Measurements from ENCODE around the gene ELK4. TPM values are rescaled to one million over a fixed set of nuclear protein-coding genes. Genes with fewer than 3 reads are reported as not detected.

Gene ELK4
- total and polyA plus RNA-seq, 4 donors, result 11.9 to 23.9 (median 16.0) TPM

DNA sequence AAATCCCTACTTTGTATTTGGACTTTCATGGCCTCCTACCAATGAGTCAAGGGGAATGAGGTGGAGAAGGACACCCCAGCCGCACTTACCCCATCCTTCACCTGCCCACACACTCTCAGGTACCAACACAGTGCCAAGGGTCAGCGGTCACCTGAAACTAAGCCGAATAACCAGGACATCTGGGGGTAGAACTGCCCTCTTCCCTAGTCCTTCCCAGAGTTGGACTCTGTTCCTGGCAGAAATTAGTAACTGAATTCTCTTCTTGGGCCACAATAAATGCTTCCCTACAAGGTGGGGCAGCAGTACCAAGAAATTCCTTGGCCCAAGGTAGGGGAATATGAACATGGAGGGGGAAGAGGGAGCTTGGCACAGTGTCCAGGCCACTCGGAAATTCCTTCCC, 41.2 kb upstream of the ELK4 start:
- WGBS (ENCODE audit: insufficient coverage), result 87% methylated on average over 4 of the region's 4 CpGs
- H3K4me1 ChIP-seq (ENCODE audit: control insufficient read depth, insufficient read depth, low read length), result peaks cover 42% of the 10 kb centered on the region
- no peaks in the 10 kb centered on the region for H3K36me3 ChIP-seq (ENCODE audit: control insufficient read depth, insufficient read depth, low read length)
- H3K27ac ChIP-seq (ENCODE audit: low read depth, low read length), result no peak overlapping the region
- no peak for DNase-seq (ENCODE audit: low read depth in 4 of 6, low spot score in 6 of 6)
- H3K4me3 ChIP-seq (ENCODE audit: low read depth, low read length), result no peak overlapping the region
- H3K9me3 ChIP-seq (ENCODE audit: control insufficient read depth, insufficient read depth, low read length), result no peaks in the 10 kb centered on the region
- H3K27me3 ChIP-seq (ENCODE audit: control insufficient read depth, insufficient read depth, low read length), result peaks cover 3% of the 10 kb centered on the region

DNA sequence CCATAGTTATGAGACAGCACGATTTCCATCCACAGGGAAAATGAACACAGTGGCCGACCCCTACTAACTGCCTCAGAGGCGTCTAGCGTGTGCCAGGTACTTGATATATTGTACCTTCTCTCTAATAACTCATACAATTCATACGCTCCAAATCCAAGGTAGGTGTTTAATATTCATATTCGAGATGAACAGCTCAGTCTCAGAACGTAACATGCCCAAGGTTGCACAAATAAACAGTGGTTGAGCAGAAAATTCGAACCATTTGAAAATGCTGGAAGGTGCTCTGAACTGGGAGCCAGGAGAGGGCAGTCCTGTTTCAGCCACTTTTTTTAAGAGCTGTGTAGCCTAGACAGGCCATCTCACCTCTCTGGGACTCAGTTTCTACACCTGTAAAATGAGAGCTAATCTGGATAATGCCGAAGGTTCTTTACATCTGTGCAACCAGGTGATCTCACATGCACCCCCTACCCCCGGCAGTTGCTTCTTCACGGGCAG, 40.6 kb upstream of the ELK4 start:
- no peak overlapping the region for H3K4me3 ChIP-seq (ENCODE audit: low read depth, low read length)
- DNase-seq (ENCODE audit: low read depth in 4 of 6, low spot score in 6 of 6), result peak in 1 of 6 donors; percentile 23
- no peaks in the 10 kb centered on the region for H3K36me3 ChIP-seq (ENCODE audit: control insufficient read depth, insufficient read depth, low read length)
- peaks cover 3% of the 10 kb centered on the region for H3K27me3 ChIP-seq (ENCODE audit: control insufficient read depth, insufficient read depth, low read length)
- no peaks in the 10 kb centered on the region for H3K9me3 ChIP-seq (ENCODE audit: control insufficient read depth, insufficient read depth, low read length)
- 78% methylated on average over 7 of the region's 11 CpGs for WGBS (ENCODE audit: insufficient coverage)
- peaks cover 44% of the 10 kb centered on the region for H3K4me1 ChIP-seq (ENCODE audit: control insufficient read depth, insufficient read depth, low read length)
- H3K27ac ChIP-seq (ENCODE audit: low read depth, low read length), result no peak overlapping the region

DNA sequence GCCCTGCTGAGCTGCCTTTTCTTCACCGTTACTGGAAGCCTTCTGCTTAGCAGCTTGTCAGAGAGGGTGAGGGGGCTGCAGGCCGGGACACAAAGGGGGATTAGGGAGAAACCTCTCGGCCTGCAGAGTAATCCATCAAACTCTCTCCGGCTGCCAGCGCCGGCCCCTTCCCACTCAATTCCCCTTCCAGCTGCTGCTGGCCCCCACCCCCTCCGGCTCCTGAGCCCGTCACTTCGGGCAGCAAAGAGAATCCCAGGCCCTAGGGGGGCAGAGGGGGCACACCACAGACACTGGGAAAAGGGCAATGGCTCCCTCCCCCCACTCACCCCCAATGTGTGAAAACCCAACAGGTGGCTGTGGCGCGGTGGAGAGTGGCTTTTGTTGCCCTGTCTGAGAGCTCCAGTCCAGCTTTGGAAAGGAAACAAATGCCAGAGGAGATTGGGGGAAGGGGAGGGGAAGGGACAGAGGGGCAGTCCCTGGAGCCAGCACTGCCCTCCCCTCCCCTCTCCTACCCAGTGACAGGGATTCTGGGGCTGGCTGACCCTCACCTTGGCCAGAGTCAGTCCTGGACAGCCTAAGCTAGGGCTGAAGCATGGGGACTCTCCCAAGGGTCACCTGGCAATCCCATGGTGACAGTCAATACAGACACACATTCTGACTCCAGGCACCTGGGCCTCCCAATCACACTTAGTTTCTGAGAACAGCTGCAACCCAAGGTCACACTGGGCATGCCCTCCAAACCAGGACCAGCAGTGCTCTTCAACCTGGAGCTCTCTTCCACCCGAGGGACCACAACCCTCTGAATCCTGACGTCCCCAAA, 39.0 kb upstream of the ELK4 start:
- Histone ChIP-seq H3K27me3 (ENCODE audit: control insufficient read depth, insufficient read depth, low read length) (peaks cover 3% of the 10 kb centered on the region), H3K27ac (ENCODE audit: low read depth, low read length) (no peak overlapping the region), H3K9me3 (ENCODE audit: control insufficient read depth, insufficient read depth, low read length) (no peaks in the 10 kb centered on the region), H3K4me3 (ENCODE audit: low read depth, low read length) (no peak overlapping the region), H3K36me3 (ENCODE audit: control insufficient read depth, insufficient read depth, low read length) (no peaks in the 10 kb centered on the region), H3K4me1 (ENCODE audit: control insufficient read depth, insufficient read depth, low read length) (peaks cover 41% of the 10 kb centered on the region)
- 30% methylated on average over 6 of the region's 13 CpGs for WGBS (ENCODE audit: insufficient coverage)
- peak in 1 of 6 donors; percentile 21 for DNase-seq (ENCODE audit: low read depth in 4 of 6, low spot score in 6 of 6)

DNA sequence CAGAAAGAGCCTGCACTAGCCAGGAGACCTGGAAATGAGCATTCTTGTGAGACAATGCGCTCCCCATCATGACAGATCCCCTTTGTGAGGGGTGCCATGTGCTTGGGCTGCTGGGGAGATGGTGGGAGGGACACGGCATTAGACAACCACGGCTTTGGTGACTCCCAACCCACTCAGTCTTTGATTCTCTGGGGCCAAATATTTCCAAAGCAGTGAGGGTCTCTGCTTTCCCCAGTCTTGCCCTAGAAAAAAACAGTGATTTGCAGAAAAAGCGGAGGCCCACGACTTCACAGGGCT, 38.3 kb upstream of the ELK4 start:
- peak overlapping the region; percentile 25 for H3K27ac ChIP-seq (ENCODE audit: low read depth, low read length)
- no peaks in the 10 kb centered on the region for H3K9me3 ChIP-seq (ENCODE audit: control insufficient read depth, insufficient read depth, low read length)
- no peak overlapping the region for H3K4me3 ChIP-seq (ENCODE audit: low read depth, low read length)
- WGBS (ENCODE audit: insufficient coverage), result 46% methylated on average over 5 of the region's 5 CpGs
- DNase-seq (ENCODE audit: low read depth in 4 of 6, low spot score in 6 of 6), result no peak
- peaks cover 3% of the 10 kb centered on the region for H3K27me3 ChIP-seq (ENCODE audit: control insufficient read depth, insufficient read depth, low read length)
- H3K36me3 ChIP-seq (ENCODE audit: control insufficient read depth, insufficient read depth, low read length), result no peaks in the 10 kb centered on the region
- H3K4me1 ChIP-seq (ENCODE audit: control insufficient read depth, insufficient read depth, low read length), result peaks cover 47% of the 10 kb centered on the region

DNA sequence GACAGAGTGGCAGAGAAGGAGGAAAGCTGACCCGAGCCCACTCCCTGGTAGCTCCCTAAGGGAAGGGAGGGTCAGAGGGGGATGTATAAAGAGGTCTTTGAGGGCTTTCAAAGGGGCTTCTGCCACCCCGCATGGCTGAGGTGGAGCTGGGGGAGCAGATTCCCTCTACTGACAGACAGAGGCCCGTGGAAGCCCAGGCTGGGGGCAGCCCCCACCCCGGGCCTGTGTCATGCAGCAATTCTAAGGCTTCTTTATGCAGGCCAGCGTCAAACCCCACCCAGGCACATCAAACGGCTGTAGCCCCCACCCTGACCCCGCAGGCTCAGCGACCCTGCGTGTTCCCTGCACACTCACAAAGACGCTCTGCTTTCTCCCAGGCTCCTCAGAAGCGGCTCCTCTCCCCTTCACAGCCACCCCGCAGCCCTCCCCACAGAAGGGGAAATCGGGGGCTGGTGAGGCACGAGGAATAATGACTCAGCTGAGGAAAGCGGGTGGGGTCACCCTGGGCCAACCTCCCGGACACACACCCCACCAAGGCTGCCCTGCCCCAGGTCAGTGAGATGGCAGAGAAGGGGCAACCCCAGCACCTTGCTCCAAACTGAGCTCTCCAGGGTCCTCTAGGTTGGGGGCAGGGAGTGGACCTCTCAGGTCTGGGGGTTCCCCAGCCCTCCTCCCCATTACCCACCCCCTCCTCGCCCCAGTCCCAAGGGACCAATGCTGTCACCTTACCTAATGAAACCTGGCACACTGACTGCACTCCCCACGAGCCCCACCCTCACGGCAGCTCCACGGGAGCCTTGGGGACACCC, 37.7 kb upstream of the ELK4 start:
- Histone ChIP-seq H3K4me1 (ENCODE audit: control insufficient read depth, insufficient read depth, low read length) (peaks cover 52% of the 10 kb centered on the region), H3K4me3 (ENCODE audit: low read depth, low read length) (no peak overlapping the region), H3K27me3 (ENCODE audit: control insufficient read depth, insufficient read depth, low read length) (peaks cover 3% of the 10 kb centered on the region), H3K36me3 (ENCODE audit: control insufficient read depth, insufficient read depth, low read length) (no peaks in the 10 kb centered on the region), H3K27ac (ENCODE audit: low read depth, low read length) (peak overlapping the region; percentile 47), H3K9me3 (ENCODE audit: control insufficient read depth, insufficient read depth, low read length) (no peaks in the 10 kb centered on the region)
- WGBS (ENCODE audit: insufficient coverage), result 30% methylated on average over 13 of the region's 20 CpGs
- no peak for DNase-seq (ENCODE audit: low read depth in 4 of 6, low spot score in 6 of 6)

DNA sequence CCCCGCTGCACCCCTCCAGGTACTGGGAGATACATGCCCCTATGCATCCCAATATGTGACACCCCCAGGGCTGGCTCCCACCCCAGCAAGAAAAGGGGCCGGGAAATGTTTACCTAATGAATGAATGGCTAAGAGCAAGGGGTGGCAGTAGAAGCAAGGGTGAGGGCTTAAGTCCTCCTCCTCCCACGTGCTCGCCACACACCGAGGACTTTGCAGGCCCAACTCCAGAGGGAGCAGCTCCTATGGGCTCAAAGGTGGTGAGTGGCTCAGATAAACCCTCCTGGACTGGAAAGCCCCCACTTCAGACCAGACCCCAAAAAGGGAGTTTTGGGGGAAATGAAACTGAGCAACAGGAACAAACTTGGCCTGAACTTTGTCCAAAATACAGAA, 37.1 kb upstream of the ELK4 start:
- H3K36me3 ChIP-seq (ENCODE audit: control insufficient read depth, insufficient read depth, low read length), result no peaks in the 10 kb centered on the region
- no CpG with 5 or more reads among the region's 5 CpGs for WGBS (ENCODE audit: insufficient coverage)
- H3K9me3 ChIP-seq (ENCODE audit: control insufficient read depth, insufficient read depth, low read length), result no peaks in the 10 kb centered on the region
- DNase-seq (ENCODE audit: low read depth in 4 of 6, low spot score in 6 of 6), result no peak
- H3K27ac ChIP-seq (ENCODE audit: low read depth, low read length), result peak overlapping the region; percentile 47
- peaks cover 3% of the 10 kb centered on the region for H3K27me3 ChIP-seq (ENCODE audit: control insufficient read depth, insufficient read depth, low read length)
- peaks cover 57% of the 10 kb centered on the region for H3K4me1 ChIP-seq (ENCODE audit: control insufficient read depth, insufficient read depth, low read length)
- no peak overlapping the region for H3K4me3 ChIP-seq (ENCODE audit: low read depth, low read length)

DNA sequence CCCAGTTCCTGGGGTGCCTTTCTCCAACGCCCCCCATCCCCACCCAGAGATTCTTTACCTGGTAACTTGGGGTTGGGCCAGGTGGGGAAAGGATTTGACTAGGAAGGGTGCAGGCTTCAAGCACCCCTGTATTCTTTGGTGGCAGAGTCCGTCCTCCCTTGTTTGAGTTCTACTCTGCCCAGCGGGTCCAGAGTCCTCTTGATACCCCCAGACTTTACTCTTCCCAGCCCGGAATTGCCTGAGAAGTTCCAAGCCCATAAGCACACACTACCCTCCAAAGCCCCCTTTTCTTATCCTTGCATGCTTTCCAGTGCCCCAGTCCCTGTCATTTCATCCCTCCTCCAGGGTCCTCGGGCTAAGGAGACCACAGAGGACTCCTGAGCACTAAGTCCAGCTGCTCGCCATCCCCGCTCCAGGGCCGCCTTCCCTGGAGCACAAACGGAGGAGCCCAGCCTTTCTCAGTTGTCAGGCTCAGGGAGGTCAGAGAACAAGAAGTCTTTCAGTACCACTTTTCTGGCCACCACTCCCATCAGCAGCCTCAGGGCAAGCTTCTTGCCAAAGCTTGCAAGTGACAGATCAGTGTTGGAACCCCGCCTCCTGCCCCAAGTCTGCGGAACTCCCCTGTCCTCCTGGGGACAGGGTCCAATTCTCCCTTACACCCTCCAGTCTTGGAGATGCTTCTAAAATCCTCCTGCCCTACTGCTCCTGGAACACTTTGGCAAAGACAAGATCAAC, 36.3 kb upstream of the ELK4 start:
- Histone ChIP-seq H3K4me1 (ENCODE audit: control insufficient read depth, insufficient read depth, low read length) (peaks cover 57% of the 10 kb centered on the region), H3K27me3 (ENCODE audit: control insufficient read depth, insufficient read depth, low read length) (peaks cover 3% of the 10 kb centered on the region), H3K9me3 (ENCODE audit: control insufficient read depth, insufficient read depth, low read length) (no peaks in the 10 kb centered on the region), H3K27ac (ENCODE audit: low read depth, low read length) (peak overlapping the region; percentile 47), H3K4me3 (ENCODE audit: low read depth, low read length) (no peak overlapping the region), H3K36me3 (ENCODE audit: control insufficient read depth, insufficient read depth, low read length) (peaks cover 3% of the 10 kb centered on the region)
- no peak for DNase-seq (ENCODE audit: low read depth in 4 of 6, low spot score in 6 of 6)
- WGBS (ENCODE audit: insufficient coverage), result 66% methylated on average over 10 of the region's 11 CpGs

DNA sequence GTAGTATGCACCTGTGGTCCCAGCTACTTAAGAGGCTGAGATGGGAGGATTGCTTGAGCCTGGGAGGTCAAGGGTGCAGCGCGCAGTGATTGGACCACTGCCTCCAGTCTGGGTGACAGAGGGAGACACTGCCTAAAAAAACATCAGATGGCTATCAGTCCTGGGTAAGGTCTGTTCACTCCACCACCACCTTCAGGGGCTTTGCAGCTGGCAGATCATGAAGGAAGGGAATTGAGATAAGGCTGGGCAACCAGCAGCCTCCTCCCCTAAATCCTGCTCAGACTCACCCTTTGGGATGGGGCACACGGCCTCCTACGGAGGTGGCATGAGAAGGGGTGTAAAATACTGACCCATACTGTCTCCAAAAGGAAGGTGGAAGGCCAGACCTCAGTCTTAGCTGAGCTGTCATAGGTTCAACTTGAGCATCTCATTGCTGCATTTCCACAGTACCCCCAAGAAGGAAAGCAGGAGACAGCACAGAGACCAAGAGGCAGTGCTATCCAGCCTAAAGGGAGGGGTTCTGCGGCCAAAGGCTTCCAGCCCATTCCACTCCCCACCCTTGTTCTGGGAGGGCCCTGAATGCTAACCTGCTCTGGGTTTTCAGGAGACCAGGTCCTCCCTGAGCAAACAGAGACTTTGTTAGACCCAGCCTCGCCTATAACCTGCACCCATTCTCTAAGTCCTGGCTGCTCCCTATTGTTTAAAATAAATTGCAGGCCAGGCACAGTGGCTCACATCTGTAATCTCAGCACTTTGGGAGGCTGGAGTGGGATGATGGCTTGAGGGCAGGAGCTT, 34.8 kb upstream of the ELK4 start:
- no peaks in the 10 kb centered on the region for H3K9me3 ChIP-seq (ENCODE audit: control insufficient read depth, insufficient read depth, low read length)
- H3K4me3 ChIP-seq (ENCODE audit: low read depth, low read length), result no peak overlapping the region
- DNase-seq (ENCODE audit: low read depth in 4 of 6, low spot score in 6 of 6), result no peak
- peaks cover 3% of the 10 kb centered on the region for H3K27me3 ChIP-seq (ENCODE audit: control insufficient read depth, insufficient read depth, low read length)
- WGBS (ENCODE audit: insufficient coverage), result 96% methylated on average over 3 of the region's 6 CpGs
- no peak overlapping the region for H3K27ac ChIP-seq (ENCODE audit: low read depth, low read length)
- H3K36me3 ChIP-seq (ENCODE audit: control insufficient read depth, insufficient read depth, low read length), result peaks cover 8% of the 10 kb centered on the region
- H3K4me1 ChIP-seq (ENCODE audit: control insufficient read depth, insufficient read depth, low read length), result peaks cover 63% of the 10 kb centered on the region
